DMS53 treated with DMSO at 0.1 percent for 48 hours (cell line): ENCODE results near the gene DAGLA.

Experiments used
- DNase-seq: peaks from one replicate; lab custom pipeline; 2025; ENCODE audit not compliant: unreplicated experiment; lab: John Stamatoyannopoulos, UW

The DAGLA gene

DNA sequence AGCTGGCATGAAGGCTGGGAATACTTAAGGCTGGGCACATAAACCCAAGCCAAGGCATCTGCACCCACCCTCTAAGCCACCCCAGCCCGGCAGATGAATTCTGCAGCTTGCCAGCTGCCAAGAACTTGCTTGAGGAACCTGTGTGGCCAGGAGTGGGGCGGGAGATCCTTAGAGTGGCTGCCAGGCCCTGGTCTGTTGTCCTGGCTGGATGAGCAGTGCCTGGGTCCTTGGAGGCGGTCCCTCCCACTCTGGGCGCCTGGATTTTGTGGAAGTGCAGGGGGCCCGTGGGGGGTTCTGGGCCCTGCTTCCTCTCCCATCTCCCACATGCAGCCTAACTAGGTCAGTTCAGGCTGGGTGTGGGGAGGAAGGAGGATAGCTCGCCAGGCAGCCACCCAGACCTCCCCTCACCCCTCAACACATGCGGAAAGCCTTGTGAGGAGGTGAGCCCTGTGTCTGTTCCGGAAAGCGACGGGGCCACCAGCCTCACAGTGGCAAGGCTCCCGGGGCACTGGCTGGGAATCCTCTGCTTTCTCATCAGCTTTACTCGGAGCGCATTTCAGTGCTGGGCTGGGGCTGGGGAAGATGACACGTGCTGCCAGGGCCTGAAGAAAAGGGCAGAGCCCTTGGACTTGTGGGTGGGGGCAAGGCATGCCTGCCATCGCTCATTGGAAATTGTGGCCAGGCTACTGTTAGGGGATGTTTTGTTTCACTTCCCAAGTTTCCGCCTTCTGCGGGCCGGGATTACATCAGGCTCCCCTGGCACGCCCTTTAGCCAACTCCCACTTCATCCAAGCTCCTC is 8.4 kb downstream of the DAGLA start:
- DNase-seq = no peak

DNA sequence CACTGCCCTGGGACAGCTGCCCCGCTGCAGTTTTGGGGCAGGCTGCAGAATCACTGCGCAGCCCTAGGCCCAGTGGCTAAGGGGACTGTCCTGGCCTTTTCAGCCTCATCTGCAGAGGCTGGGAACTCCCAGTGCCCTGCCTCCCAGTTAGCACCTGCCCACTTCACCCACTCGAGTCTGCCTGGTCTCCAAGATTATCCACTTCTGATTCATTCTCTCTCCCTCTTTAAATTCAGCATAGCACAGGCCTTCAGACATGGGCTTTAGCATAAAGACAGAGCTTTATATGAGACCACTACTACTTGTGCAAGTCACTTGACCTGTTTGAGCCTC is 8.9 kb downstream of the DAGLA start:
- no peak for DNase-seq

DNA sequence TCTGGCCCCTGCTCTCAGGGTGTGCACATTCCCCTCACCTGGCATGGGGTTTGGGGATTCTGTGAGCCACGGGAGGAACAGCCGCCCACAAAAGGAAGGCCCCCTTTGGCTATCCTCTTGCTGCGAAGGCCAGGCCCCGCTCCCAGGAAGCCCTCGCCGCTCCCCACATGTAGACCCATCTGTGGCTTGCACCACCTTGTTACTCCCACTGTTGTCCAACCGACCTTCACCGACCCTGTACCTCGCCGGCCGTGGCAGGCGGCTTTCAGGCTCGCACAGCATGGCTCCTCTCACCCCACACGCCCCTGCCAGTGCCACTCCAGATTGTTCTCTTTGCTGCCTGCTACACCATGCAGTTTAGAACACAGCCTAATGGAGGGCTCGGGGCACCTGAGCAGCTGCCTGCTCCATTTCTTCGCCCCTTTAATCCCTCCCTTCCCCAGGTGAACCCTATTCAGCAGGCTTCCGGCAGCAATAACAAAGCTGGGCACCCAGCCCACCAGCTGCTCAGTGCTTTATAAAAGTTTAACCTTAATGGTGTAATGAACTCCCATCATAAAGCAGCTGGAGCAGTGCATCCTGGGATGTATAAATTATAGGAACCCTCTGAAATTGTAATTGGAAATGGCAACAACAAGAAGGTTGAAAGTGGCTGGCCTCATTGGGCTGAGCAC is 10.7 kb downstream of the DAGLA start:
- no peak for DNase-seq

DNA sequence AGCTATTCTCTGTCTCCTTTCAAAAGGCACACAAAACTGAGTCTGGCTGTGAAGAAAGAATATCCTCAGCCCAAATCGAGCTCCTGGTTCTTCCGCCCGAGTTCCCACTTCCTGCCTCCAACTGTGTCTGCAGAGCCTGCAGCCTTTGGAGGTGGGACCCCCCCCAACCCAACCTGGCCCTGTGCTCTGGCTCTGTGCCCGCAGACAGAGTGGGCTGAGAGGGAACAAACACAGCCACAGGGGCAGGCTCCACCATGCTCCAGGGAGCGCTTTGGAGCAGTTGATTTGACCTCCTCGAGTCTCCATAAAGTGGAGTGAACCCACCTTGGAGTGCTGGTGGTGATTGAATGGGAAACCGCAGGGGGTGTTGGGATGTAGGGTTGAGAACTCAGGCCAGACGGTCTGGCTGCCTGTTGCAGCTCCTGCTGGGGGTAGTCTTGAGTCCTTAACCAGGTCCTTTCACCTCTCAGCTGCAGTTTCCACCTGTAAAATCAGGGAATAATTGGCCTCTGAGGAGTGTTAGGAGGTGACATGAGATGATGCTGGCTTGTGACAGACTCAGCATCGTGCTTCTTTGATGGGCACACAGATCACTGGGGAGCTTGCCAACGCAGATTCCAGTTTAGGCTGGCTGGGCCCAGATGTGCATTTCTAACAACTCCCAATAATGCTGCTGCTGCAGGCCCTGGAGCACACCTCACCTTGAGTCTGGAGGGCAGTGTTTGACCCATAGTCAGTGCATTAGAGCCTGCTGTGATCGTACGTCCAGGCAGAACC is 11.4 kb downstream of the DAGLA start:
- DNase-seq = no peak

DNA sequence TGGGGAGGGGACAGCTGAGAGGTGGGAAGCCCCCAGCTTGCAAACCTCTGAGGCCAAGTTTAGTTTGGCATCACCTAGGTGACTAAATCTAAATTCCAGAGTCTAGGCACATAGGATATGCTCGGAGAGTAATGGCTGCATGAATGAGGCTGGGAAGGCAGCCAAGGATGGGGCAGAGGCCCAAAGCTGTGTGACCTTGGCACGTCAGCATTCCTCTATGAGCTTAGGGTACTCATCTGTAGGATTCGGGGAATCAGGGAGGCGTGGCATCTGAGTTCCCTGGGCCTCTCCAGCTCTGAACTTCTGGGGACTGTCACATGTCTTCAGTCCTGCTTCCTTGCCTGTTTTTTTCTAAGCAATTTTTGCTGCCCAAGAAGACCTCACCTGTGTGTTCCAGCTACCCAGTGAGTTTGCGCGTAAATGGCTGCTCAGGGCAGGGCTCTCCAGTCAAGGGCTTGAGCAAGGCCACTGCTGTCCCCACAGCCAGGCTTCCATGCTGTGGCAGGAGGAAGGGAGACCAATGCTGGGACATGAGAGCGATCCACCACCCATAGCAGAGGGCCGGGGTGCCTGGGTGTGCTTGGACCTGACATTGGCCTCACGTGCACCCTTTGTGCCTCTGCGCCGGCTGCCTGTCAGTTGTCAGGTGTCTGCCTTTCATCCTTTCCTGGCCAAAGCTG is 13.9 kb downstream of the DAGLA start:
- no peak for DNase-seq

DNA sequence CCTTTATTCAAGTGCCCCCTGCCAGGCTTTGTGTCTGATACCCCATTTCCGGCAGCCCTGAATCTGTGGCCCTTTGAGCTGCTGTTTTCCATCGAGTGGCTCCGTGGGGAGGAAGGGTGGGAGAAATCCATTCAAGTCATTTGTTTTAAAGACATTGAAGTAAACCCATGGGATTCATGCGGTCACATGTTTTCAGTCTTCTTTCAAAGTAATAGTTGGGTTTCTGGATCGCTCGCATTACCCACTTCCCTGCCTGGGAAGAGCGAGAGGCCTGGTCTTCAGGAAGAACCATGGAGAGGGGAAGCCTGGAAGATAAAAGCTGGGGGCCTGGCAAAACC is 14.4 kb downstream of the DAGLA start:
- no peak for DNase-seq

DNA sequence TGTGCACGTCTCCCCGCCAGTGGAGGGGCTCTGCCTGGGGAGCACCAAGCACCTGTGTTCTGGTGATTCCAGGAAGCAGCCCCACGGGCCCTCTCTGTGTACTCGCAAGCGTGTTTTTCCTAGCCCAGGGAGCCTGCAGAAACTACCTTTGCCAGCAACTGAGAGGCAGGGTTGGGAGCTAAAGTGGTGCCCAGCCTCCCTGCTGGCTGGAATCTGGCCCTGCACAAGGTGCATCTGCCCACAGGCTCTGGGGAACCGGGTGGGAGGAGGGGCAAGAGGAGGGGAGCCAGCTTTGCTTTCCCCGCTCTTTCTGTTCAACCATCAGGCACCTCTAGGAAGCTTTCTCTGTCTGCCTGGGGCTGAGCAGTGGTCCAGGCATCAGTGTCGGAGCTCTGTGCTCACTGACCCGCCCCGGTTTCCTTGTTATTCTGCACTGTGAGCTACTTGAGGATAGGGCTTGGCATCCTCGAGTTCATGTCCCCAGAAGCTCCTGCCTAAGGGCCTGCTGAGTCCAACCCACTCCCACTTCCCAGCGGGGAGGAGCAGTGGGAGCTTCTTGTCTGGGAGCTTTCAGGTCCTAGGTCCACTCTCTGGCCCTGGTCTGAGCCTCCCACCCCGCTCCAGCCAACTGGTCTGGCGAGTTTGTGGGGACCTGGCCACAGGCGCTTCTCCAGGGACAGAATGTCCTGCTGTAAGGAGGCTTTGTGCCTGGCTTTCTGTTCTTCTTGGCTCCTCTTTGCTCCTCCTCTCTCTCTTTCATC is 14.9 kb downstream of the DAGLA start:
- DNase-seq = no peak

DNA sequence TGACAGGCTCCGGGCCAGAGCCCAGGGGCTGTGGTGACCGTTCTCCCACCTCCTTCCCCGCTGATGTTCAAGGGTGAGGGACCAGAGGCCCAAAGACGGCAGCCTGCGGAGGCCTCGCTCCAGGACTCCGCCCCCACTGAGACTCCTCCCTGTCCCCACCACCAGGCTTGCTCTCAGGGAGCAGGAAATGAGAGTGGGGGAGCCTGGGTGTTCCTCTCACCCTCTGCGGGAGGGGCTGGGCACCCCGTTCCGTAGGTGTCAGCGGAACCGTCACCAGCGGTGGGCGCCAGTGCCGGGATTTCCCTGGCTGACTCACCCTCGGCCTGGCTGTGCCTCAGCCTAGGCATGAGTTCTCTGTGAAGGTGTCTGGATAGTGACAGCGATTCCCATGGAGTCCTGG is 15.7 kb downstream of the DAGLA start:
- no peak for DNase-seq

DNA sequence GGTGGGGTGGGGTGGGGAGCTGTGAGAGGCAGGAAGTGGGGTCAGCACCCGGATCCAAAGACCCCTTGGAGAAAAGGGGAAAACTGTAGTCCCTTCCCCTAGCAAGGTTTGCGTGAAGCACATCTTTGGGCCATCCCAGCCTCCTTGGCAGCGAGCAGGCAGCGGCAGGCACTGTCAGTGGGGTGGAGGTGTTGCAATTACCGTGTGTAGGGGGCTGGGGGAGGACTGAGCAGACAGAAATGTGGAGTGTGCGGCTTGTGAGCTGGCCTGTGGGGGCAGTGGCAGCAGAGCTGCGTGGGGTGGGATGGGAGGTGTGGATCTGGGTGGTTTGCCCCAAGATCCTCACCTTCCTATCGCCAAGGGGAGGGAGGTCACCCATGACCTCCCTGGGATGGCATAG is 16.4 kb downstream of the DAGLA start:
- no peak for DNase-seq

DNA sequence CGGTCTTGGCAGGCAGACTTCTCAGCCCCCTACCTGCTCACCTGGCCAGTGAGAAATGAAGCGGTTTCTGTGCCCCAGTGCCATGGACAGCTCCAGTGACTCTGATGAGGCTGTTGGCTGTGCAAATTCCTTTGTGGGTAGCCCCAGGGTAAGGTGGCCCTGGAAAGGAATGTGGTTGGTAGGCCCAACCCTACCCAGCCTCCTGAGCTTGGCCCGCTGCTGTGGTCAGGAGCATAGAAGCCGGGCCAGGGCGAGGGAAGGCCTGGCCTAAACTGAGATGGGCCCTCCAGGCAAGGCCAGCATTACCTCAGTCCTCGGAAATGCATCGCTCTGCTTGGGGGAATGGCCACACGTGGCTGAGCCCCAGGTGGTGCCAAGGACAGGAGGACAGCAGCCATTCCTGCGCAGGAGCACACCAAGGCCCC is 16.9 kb downstream of the DAGLA start:
- DNase-seq = no peak

DNA sequence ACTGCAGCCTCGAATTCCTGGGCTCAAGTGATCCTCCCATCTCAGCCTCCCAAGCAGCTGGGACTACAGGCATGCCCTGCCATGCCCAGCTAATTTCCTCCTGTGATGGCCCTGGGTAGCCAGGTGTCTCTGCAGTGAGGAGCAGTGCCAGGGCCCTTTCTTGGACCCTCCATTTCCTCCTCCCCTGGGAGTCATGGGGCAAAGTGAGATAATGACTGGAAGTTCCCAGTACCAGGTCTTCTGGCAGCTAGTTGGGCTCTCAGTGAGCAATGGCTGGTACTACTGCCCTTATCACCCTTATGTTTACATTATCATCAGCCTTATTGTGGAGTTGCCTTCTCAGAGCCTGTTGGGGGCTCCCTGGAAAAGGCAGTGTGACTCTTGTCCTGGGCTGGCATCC is 17.6 kb downstream of the DAGLA start:
- no peak for DNase-seq

DNA sequence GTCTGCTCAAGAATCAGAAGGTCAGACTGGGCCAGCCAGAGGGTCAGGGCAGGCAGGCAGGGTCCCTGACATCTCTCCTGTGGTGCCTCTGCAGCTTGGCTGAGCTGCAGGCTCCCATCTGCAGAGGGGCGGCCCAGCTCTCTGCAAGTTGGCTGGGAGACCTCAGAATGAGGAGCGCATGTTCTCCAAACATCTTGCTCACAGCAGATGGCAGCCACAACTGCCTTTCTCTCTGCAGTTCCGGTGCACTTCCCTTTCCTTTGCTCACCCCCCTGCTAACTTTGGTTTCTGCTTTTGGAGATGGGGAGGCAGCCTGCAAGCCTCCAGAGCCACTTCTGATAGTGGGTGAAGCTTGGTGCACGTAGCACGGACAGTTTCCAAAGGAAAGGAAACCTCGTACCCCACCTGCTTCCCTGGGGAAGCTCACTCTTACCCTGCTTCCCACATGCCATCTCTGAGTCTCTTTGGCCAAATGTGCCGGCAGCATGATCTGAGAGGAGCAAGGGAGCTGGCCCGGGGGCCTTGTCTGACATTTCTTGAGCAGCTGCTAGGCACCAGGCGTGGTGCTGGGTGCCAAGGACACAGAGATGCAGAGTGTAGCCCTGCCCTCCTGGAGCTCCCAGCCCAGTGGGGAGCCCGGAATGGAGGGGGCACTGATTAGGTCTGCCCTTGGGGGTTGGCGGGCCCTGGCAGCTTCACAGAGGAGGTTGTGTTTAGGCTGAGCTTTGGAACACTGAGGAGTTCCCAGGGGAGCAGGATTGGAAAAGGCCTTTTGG is 18.2 kb downstream of the DAGLA start:
- no peak for DNase-seq

DNA sequence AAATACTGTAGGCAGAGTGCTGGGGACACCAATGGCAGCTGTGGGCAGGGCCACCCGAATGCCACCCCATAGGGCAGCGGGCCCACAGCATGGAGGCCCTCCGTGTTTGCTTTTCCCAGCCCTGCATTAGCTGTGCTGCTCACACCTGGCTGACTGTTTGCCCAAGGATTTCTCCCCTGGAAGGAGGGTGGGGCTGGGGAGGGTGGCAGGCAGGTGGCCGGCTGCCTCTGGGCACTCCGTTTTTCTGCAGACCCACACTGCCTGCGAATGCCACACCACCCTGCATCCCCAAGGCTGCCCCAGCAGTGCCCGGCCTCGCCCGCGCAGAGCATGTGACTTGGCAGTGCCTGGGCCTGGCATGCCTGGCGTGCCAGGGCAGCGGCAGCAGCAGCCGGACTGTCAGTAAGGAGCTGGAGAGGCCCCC is 19.6 kb downstream of the DAGLA start:
- DNase-seq = peak; percentile 90

DNA sequence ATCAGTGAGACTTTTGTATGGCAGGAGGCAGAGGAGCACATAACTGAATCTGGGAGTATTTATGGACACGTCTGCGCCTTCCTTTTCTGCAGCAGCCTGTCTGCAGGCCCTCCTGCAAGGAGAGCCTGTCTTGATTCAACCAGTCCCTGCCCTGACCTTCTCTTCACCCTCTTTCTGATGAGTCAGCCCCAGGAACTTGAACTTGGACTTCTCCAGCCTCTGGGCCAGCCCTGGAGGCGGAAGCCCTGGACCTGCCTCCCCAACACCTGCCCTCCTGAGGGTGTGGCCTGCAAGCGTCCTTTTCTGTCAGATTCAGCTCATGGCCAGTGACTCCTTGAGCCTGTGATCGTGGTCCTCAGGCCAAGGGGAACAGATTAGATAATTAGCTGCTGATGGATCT is 20.0 kb downstream of the DAGLA start:
- peak; percentile 91 for DNase-seq

DNA sequence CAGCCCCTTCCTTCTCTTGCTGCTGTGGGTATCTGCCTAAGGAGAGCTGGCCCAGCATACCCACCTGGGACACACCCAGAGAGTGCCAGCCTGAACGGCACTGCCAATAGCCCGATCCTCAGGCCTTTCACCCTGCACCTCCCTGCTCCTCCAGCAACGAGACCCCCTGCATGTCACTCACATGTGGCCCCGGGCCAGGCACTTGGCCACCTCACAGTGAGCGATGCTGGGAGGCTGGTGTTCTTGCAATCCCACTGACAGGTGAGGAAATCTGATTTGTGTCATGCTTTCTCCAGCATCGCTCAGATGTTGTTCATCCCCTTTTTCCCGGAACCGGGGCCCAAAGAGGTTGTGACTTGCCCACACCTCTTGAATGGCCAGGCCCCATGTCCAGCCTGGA is 20.5 kb downstream of the DAGLA start:
- no peak for DNase-seq

DNA sequence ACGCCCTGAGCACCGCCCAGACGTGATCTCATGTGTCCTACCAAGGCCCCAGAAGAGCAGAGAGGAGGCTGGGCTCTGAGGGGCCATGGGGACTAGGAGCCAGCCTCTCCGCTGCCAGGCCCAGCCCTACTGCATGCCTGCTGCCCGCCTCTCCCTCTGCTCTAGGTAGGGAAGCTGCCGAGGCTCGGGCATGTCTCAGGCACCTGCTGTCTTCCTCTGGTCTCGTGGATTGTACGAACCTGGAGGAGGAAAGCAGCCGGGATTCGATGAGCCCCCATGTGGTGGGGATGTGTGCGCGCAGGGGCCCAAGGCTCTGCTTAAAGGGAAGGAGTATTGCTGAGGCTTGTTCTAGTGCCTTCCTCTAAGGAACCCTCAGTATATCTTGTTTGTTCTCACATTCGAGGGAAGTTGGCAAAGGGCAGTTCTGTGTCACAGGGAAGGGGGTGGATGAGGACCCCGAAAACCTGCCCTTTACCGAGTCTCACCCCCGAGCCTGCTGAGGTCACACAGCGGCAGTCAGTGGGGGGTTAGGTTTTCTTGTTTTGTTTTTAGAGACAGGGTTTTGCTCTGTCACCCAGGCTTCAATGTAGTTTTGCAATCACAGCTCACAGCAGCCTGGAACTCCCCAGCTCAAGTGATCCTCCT is 21.2 kb downstream of the DAGLA start:
- DNase-seq = peak; percentile 41

DNA sequence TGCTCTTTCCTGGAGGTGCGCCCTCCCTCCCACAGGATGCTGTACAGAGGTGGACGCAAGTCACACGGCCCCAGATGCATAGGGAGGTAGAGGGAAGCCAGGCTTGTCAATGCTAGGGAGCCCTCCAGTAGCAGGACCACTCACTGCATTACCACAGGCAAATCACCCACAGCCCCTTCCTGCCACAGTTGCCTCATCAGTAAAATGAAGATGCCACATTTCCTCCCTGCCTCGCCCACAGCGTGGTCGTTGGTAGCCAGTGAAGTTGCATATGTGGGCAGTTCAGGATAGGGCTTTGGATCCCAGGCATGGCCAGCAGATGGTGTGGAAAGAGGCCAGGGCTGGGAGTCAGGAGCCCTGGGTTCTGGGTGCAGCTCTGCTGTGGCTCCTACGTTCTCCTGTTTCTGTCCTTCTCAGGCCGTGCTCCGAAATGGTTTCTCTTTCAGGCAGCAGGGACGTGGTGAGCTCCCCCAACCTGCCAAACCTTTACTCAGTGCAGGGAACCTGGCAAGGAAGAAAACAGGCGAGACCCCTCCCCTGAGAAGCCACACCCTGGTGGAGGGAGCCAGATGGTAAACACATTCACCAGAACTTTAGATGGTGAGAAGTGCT is 22.6 kb downstream of the DAGLA start:
- no peak for DNase-seq

DNA sequence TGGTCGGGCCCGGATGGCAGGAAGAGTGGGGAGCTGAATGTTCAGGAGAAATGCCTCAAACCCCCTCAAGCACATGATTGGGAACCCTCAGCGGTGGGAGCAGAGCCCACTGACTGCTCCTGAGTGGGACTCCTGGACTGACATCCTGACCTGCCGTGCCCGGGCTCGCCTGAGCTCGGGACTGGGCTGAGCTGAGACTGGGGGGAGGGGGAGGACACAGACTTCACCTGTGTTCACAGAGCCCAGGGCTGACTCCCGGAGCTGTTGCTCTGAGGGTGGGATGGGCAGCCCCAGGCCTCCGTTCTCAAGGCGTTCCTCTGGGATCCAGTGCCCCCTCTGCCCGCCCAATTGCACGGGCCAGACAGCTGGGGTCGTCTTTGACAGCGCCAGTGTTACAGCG is 24.6 kb downstream of the DAGLA start:
- no peak for DNase-seq
